SJSA1 (cell line): Measurements from ENCODE around the gene CTDNEP1. TPM values are rescaled to one million over a fixed set of nuclear protein-coding genes. Genes with fewer than 3 reads are reported as not detected.
A peak's percentile ranks its signal among the peaks of the same experiment; 100 is the strongest.

Experiments
- DNase-seq, 2 experiments: peaks; one replicate each; pipeline ENCODE4 v3.0.0-alpha.2; 2015 to 2020; ENCODE audit warnings: low spot score in 2 of 2, low read depth in 1 of 2
- H3K27ac ChIP-seq: fragments of 250-450 bp; sonication (Bioruptor Pico); 2 replicates; pipeline ENCODE4 v1.5.1; 2020; ENCODE audit warnings: mild to moderate bottlenecking, moderate library complexity
- H3K27me3 ChIP-seq: fragments of 250-450 bp; sonication (Bioruptor Pico); replicated peaks from 2 replicates; pipeline ENCODE4 v1.5.1; 2020; ENCODE audit warnings: mild to moderate bottlenecking, moderate library complexity
- H3K36me3 ChIP-seq: fragments of 250-450 bp; sonication (Bioruptor Pico); 2 replicates; pipeline ENCODE4 v1.5.1; 2020; ENCODE audit warnings: mild to moderate bottlenecking
- H3K4me1 ChIP-seq: fragments of 250-450 bp; sonication (Bioruptor Pico); replicated peaks from 2 replicates; pipeline ENCODE4 v1.6.1; 2021; ENCODE audit warnings: mild to moderate bottlenecking
- H3K4me3 ChIP-seq: fragments of 250-450 bp; sonication (Bioruptor Pico); 2 replicates; pipeline ENCODE4 v1.5.1; 2020; ENCODE audit warnings: mild to moderate bottlenecking
- H3K9me3 ChIP-seq: fragments of 250-450 bp; sonication (Bioruptor Pico); replicated peaks from 2 replicates; pipeline ENCODE4 v1.5.1; 2020; ENCODE audit warnings: mild to moderate bottlenecking
- total RNA-seq: library from RNA; depleted of rRNA; stranded (reverse); fragments of >200 nt; shearing (Covaris generic); gene quantifications from 2 replicates; pipeline ENCODE4 v1.2.3, GENCODE V29; 2014

The CTDNEP1 gene
- total RNA-seq, 1 experiment from 2014 or later, result 21.8 TPM

- no peak for DNase-seq
- H3K9me3 ChIP-seq, result no peaks in the 10 kb centered on the region
- H3K4me1 ChIP-seq, result peaks cover 22% of the 10 kb centered on the region
- no peaks in the 10 kb centered on the region for H3K27me3 ChIP-seq
- H3K27ac ChIP-seq, result no peak overlapping the region
- no peak overlapping the region for H3K4me3 ChIP-seq
- peaks cover 85% of the 10 kb centered on the region for H3K36me3 ChIP-seq
These were observed 28.2 kb downstream of the CTDNEP1 start for GRCh38 chr17:7223375-7223774.

- peak in 1 of 2 experiments; percentile 41 for DNase-seq
- H3K36me3 ChIP-seq, result peaks cover 80% of the 10 kb centered on the region
- H3K4me1 ChIP-seq, result peaks cover 25% of the 10 kb centered on the region
- no peaks in the 10 kb centered on the region for H3K27me3 ChIP-seq
- H3K27ac ChIP-seq, result no peak overlapping the region
- no peak overlapping the region for H3K4me3 ChIP-seq
- no peaks in the 10 kb centered on the region for H3K9me3 ChIP-seq
These were observed 28.6 kb downstream of the CTDNEP1 start for GRCh38 chr17:7222972-7223292.

- Histone ChIP-seq H3K4me3 (no peak overlapping the region), H3K4me1 (peaks cover 29% of the 10 kb centered on the region), H3K36me3 (peaks cover 74% of the 10 kb centered on the region), H3K27ac (no peak overlapping the region), H3K27me3 (no peaks in the 10 kb centered on the region), H3K9me3 (no peaks in the 10 kb centered on the region)
- no peak for DNase-seq
These were observed 29.2 kb downstream of the CTDNEP1 start for GRCh38 chr17:7222093-7222971.

- H3K9me3 ChIP-seq, result no peaks in the 10 kb centered on the region
- H3K4me1 ChIP-seq, result peaks cover 34% of the 10 kb centered on the region
- DNase-seq, result no peak
- no peak overlapping the region for H3K4me3 ChIP-seq
- no peak overlapping the region for H3K27ac ChIP-seq
- no peaks in the 10 kb centered on the region for H3K27me3 ChIP-seq
- H3K36me3 ChIP-seq, result peaks cover 66% of the 10 kb centered on the region
These were observed 30.0 kb downstream of the CTDNEP1 start for GRCh38 chr17:7221278-7222092.

- DNase-seq, result peak; percentile 38 to 59
- Histone ChIP-seq H3K27me3 (no peaks in the 10 kb centered on the region), H3K4me1 (peaks cover 41% of the 10 kb centered on the region), H3K36me3 (peaks cover 58% of the 10 kb centered on the region), H3K9me3 (no peaks in the 10 kb centered on the region), H3K27ac (peak overlapping the region; percentile 80), H3K4me3 (peak overlapping the region; percentile 90)
These were observed 30.8 kb downstream of the CTDNEP1 start for GRCh38 chr17:7220593-7221277.

- peaks cover 47% of the 10 kb centered on the region for H3K4me1 ChIP-seq
- H3K27ac ChIP-seq, result peak within 1 kb of the TSS; percentile 80
- DNase-seq, result peak; percentile 81 to 91
- peaks cover 51% of the 10 kb centered on the region for H3K36me3 ChIP-seq
- H3K9me3 ChIP-seq, result no peaks in the 10 kb centered on the region
- H3K4me3 ChIP-seq, result peak within 1 kb of the TSS; percentile 90
- no peaks in the 10 kb centered on the region for H3K27me3 ChIP-seq
These were observed 31.5 kb downstream of the CTDNEP1 start, which contains the start of the genes ACADVL and DLG4 for GRCh38 chr17:7219812-7220592. Gene ACADVL, plus strand, starts transcription at chr17:7219938. Its CDS starts 47 bp downstream, at chr17:7219985. Gene DLG4, minus strand, starts transcription at chr17:7219836.

- no peaks in the 10 kb centered on the region for H3K9me3 ChIP-seq
- no peak for DNase-seq
- peak overlapping the region; percentile 90 for H3K4me3 ChIP-seq
- no peaks in the 10 kb centered on the region for H3K27me3 ChIP-seq
- peak overlapping the region; percentile 80 for H3K27ac ChIP-seq
- H3K36me3 ChIP-seq, result peaks cover 47% of the 10 kb centered on the region
- H3K4me1 ChIP-seq, result peaks cover 52% of the 10 kb centered on the region
These were observed 32.2 kb downstream of the CTDNEP1 start for GRCh38 chr17:7219229-7219811.

GRCh38 chr17:7218758-7219157 is 32.8 kb downstream of the CTDNEP1 start:
- no peak overlapping the region for H3K27ac ChIP-seq
- peaks cover 57% of the 10 kb centered on the region for H3K4me1 ChIP-seq
- no peak for DNase-seq
- H3K27me3 ChIP-seq, result no peaks in the 10 kb centered on the region
- no peak overlapping the region for H3K4me3 ChIP-seq
- H3K9me3 ChIP-seq, result no peaks in the 10 kb centered on the region
- peaks cover 41% of the 10 kb centered on the region for H3K36me3 ChIP-seq

- H3K9me3 ChIP-seq, result no peaks in the 10 kb centered on the region
- H3K27ac ChIP-seq, result no peak overlapping the region
- peaks cover 35% of the 10 kb centered on the region for H3K36me3 ChIP-seq
- no peak for DNase-seq
- no peak overlapping the region; the same call in 1 of the 2 replicates for H3K4me3 ChIP-seq
- no peaks in the 10 kb centered on the region for H3K27me3 ChIP-seq
- H3K4me1 ChIP-seq, result peaks cover 59% of the 10 kb centered on the region
These were observed 33.4 kb downstream of the CTDNEP1 start for GRCh38 chr17:7218166-7218565.

GRCh38 chr17:7217113-7217987 is 34.2 kb downstream of the CTDNEP1 start:
- Histone ChIP-seq H3K4me1 (peaks cover 59% of the 10 kb centered on the region), H3K9me3 (no peaks in the 10 kb centered on the region), H3K27ac (no peak overlapping the region), H3K4me3 (peak overlapping the region; percentile 26), H3K36me3 (peaks cover 27% of the 10 kb centered on the region), H3K27me3 (no peaks in the 10 kb centered on the region)
- DNase-seq, result no peak

- Histone ChIP-seq H3K4me1 (peaks cover 58% of the 10 kb centered on the region), H3K9me3 (no peaks in the 10 kb centered on the region), H3K27ac (no peak overlapping the region), H3K36me3 (peaks cover 18% of the 10 kb centered on the region), H3K27me3 (no peaks in the 10 kb centered on the region), H3K4me3 (peak overlapping the region; percentile 24)
- no peak for DNase-seq
These were observed 35.1 kb downstream of the CTDNEP1 start for GRCh38 chr17:7216242-7217112.
